Testis (tissue), 2 donors: ENCODE measurements around the gene ATP5MG.

Source experiments
- CTCF ChIP-seq, 3 experiments: fragments of 450-650 bp in 2 of 3; fragments of 200-600 bp in 1 of 3; sonication (generic) in 1 of 3; IDR thresholded peaks; one replicate each; pipeline ENCODE4 v1.5.1; 2016 to 2019; ENCODE audit warnings: antibody characterized with exemption in 3 of 3, mild to moderate bottlenecking in 2 of 3, moderate library complexity in 1 of 3
- POLR2A ChIP-seq: fragments of 450-650 bp; IDR thresholded peaks from one replicate; pipeline ENCODE4 v1.6.1; 2017; ENCODE audit warnings: antibody characterized with exemption, mild to moderate bottlenecking, moderate library complexity

GRCh38 chr11:118370774-118371173, 30.6 kb upstream of the ATP5MG start:
- TF ChIP-seq CTCF (IDR thresholded peaks at IDR 0.05) (no peak), POLR2A (no peak)
